ENCODE measurements around the gene SREBF1. TPM values are rescaled to one million over a fixed set of nuclear protein-coding genes. Genes with fewer than 3 reads are reported as not detected.

Gene SREBF1
- total and polyA plus RNA-seq, 2 of the 4 experiments (the other 2 are of a cell fraction): 3.4 to 20.4 TPM

DNA sequence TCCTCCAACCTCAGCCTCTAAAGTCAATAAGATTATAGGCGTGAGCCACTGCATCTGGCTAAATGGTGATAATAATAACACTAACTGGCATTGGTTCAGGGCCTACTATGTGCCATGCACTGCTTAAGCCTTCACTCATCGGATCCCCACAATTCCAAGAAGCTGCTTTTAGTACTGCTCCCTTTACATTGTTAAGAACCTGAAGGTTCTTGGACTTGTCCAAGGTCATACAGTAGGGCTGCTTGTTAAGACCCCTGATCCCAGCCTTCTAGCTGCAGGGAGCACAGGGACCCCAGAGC, 6.6 kb downstream of the SREBF1 start:
- Histone ChIP-seq H3K9me1 (ENCODE audit: insufficient read depth, low read length) (peaks cover 18% of the 10 kb centered on the region), H3K23ac (ENCODE audit: low read depth, low read length) (no peak overlapping the region), H3K36me3 (ENCODE audit: control insufficient read depth, insufficient read depth, low read length) (peaks cover 15% of the 10 kb centered on the region; the same call in 1 of the 2 replicates), H3K14ac (replicated peaks; ENCODE audit: low read depth, low read length) (no peak overlapping the region), H3K4ac (ENCODE audit: low read depth, low read length) (no peak overlapping the region), H3K4me2 (ENCODE audit: low read depth, low read length) (no peak overlapping the region), H4K8ac (ENCODE audit: low read depth in 2 of 2, low read length in 2 of 2) (no peak overlapping the region), H2BK120ac (ENCODE audit: low read depth, low read length) (no peak overlapping the region), H3K4me3 (ENCODE audit: insufficient read depth, low read depth, low read length) (no peak overlapping the region), H3K27ac (ENCODE audit: insufficient read depth, low read length) (no peak overlapping the region), H2AK9ac (replicated peaks; ENCODE audit: low read depth, low read length, poor library complexity) (no peak overlapping the region), H2AK5ac (ENCODE audit: low read depth, low read length) (no peak overlapping the region), H3K4me1 (ENCODE audit: control insufficient read depth, insufficient read depth, low read length) (peaks cover 18% of the 10 kb centered on the region), H4K5ac (ENCODE audit: low read depth, low read length) (no peak overlapping the region), H2BK20ac (ENCODE audit: low read depth, low read length) (no peak overlapping the region), H3K18ac (ENCODE audit: low read depth, low read length) (no peak overlapping the region), H2BK15ac (ENCODE audit: low read depth, low read length) (no peak overlapping the region), H2BK5ac (ENCODE audit: low read depth, low read length, poor library complexity, severe bottlenecking) (no peak overlapping the region), H3K56ac (ENCODE audit: extremely low read depth, insufficient read depth, low read length) (no peak overlapping the region), H2AFZ (replicated peaks; ENCODE audit: low read length, poor library complexity) (no peak overlapping the region), H4K91ac (ENCODE audit: insufficient read depth, low read depth, low read length) (no peak overlapping the region), H3K27me3 (ENCODE audit: control insufficient read depth, insufficient read depth, low read length) (no peaks in the 10 kb centered on the region), H3K79me1 (ENCODE audit: low read depth in 1 of 2, low read length in 2 of 2) (peaks cover 23 to 87% of the 10 kb centered on the region in 2 experiments), H4K20me1 (ENCODE audit: insufficient read depth, low read length) (peaks cover 82% of the 10 kb centered on the region), H3K9me3 (ENCODE audit: control insufficient read depth, insufficient read depth, low read length) (no peaks in the 10 kb centered on the region), H3K9ac (ENCODE audit: low read depth, low read length) (no peak overlapping the region)
- ChIA-PET CTCF (no interaction called here), POLR2A (ENCODE audit: unreplicated experiment) (no interaction called here)
- BruUV-seq (replicated peaks): no TSS peak
- intact Hi-C loops (cut with micrococcal nuclease): no loop called here
- in situ Hi-C loops (cut with MboI; ENCODE audit: low sequenced_read_pairs): no loop called here
- dilution Hi-C loops (cut with HindIII; ENCODE audit: low sequenced_read_pairs, unreplicated experiment): no loop called here
- ATAC-seq (ENCODE audit: low read depth) (no peak), DNase-seq (no peak)
- no peak for TF ChIP-seq FOS (IDR thresholded peaks at IDR 0.05; ENCODE audit: low read depth, low read length)
- TF ChIP-seq MXI1 (IDR thresholded peaks at IDR 0.05; ENCODE audit: borderline replicate concordance, low read depth, low read length): no peak
- TF ChIP-seq, protein P1, sequence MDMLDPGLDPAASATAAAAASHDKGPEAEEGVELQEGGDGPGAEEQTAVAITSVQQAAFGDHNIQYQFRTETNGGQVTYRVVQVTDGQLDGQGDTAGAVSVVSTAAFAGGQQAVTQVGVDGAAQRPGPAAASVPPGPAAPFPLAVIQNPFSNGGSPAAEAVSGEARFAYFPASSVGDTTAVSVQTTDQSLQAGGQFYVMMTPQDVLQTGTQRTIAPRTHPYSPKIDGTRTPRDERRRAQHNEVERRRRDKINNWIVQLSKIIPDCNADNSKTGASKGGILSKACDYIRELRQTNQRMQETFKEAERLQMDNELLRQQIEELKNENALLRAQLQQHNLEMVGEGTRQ (IDR thresholded peaks at IDR 0.05; ENCODE audit: low read depth, low read length): no peak
- no CpG with 5 or more reads among the region's 2 CpGs for WGBS, 2 experiments (ENCODE audit: extremely low coverage in 2 of 2, insufficient read length in 1 of 2)

All from IMR-90 (cell line).